ENCODE results near the gene MRPS6. TPM values are rescaled to one million over a fixed set of nuclear protein-coding genes. Genes with fewer than 3 reads are reported as not detected.

MRPS6 gene
- total RNA-seq = 10 to 100 TPM; 50.5 to 76.0 TPM
- 10 to 100 TPM; 72.3 to 92.6 (median 80.8) TPM for polyA plus RNA-seq (ENCODE audit: insufficient read length in 6 of 6)
- long read RNA-seq, donor 1, transcript MRPS6-201 (3 exons, 990 nt) = major isoform, 89 of 107 reads
- long read RNA-seq, donor 1, transcript MRPS6-204 (2 exons, 3,934 nt) = minor isoform, 13 of 107 reads
- long read RNA-seq, donor 1, partial matches to known transcripts = 0 of 107 reads
- long read RNA-seq, donor 1, other reads (novel, unspliced or antisense) = 5 of 107 reads
- long read RNA-seq, donor 2, transcript MRPS6-201 (3 exons, 990 nt) = major isoform, 74 of 110 reads
- long read RNA-seq, donor 2, transcript MRPS6-204 (2 exons, 3,934 nt) = minor isoform, 8 of 110 reads
- long read RNA-seq, donor 2, partial matches to known transcripts = 22 of 110 reads
- long read RNA-seq, donor 2, other reads (novel, unspliced or antisense) = 5 of 110 reads
- long read RNA-seq, donor 3, transcript MRPS6-201 (3 exons, 990 nt) = major isoform, 85 of 90 reads
- long read RNA-seq, donor 3, transcript MRPS6-204 (2 exons, 3,934 nt) = minor isoform, 5 of 90 reads
- long read RNA-seq, donor 3, partial matches to known transcripts = 0 of 90 reads
- long read RNA-seq, donor 3, other reads (novel, unspliced or antisense) = 0 of 90 reads
- long read RNA-seq, donor 4, transcript MRPS6-201 (3 exons, 990 nt) = major isoform, 51 of 56 reads
- long read RNA-seq, donor 4, partial matches to known transcripts = 0 of 56 reads
- long read RNA-seq, donor 4, other reads (novel, unspliced or antisense) = 5 of 56 reads
- long read RNA-seq, donor 5, transcript MRPS6-201 (3 exons, 990 nt) = major isoform, 48 of 64 reads
- long read RNA-seq, donor 5, partial matches to known transcripts = 9 of 64 reads
- long read RNA-seq, donor 5, other reads (novel, unspliced or antisense) = 5 of 64 reads
- long read RNA-seq, donor 6, transcript MRPS6-204 (2 exons, 3,934 nt) = minor isoform, 7 of 115 reads
- long read RNA-seq, donor 6, transcript MRPS6-201 (3 exons, 990 nt) = major isoform, 108 of 115 reads
- long read RNA-seq, donor 6, partial matches to known transcripts = 0 of 115 reads
- long read RNA-seq, donor 6, other reads (novel, unspliced or antisense) = 0 of 115 reads
- long read RNA-seq, donor 7, transcript MRPS6-201 (3 exons, 990 nt) = major isoform, 22 of 30 reads
- long read RNA-seq, donor 7, partial matches to known transcripts = 0 of 30 reads
- long read RNA-seq, donor 7, other reads (novel, unspliced or antisense) = 5 of 30 reads
- long read RNA-seq, donor 8, transcript MRPS6-201 (3 exons, 990 nt) = major isoform, 49 of 58 reads
- long read RNA-seq, donor 8, transcript MRPS6-204 (2 exons, 3,934 nt) = minor isoform, 8 of 58 reads
- long read RNA-seq, donor 8, partial matches to known transcripts = 0 of 58 reads
- long read RNA-seq, donor 8, other reads (novel, unspliced or antisense) = 0 of 58 reads
- long read RNA-seq, donor 9, partial matches to known transcripts = 0 of 1 reads
- long read RNA-seq, donor 9, other reads (novel, unspliced or antisense) = 0 of 1 reads
- long read RNA-seq, donor 10, transcript MRPS6-201 (3 exons, 990 nt) = major isoform, 97 of 105 reads
- long read RNA-seq, donor 10, partial matches to known transcripts = 0 of 105 reads
- long read RNA-seq, donor 10, other reads (novel, unspliced or antisense) = 8 of 105 reads
- long read RNA-seq, donor 11, transcript MRPS6-201 (3 exons, 990 nt) = major isoform, 113 of 119 reads
- long read RNA-seq, donor 11, transcript MRPS6-204 (2 exons, 3,934 nt) = minor isoform, 6 of 119 reads
- long read RNA-seq, donor 11, partial matches to known transcripts = 0 of 119 reads
- long read RNA-seq, donor 11, other reads (novel, unspliced or antisense) = 0 of 119 reads
- long read RNA-seq, donor 12, transcript MRPS6-201 (3 exons, 990 nt) = major isoform, 40 of 44 reads
- long read RNA-seq, donor 12, partial matches to known transcripts = 0 of 44 reads
- long read RNA-seq, donor 12, other reads (novel, unspliced or antisense) = 0 of 44 reads

DNA sequence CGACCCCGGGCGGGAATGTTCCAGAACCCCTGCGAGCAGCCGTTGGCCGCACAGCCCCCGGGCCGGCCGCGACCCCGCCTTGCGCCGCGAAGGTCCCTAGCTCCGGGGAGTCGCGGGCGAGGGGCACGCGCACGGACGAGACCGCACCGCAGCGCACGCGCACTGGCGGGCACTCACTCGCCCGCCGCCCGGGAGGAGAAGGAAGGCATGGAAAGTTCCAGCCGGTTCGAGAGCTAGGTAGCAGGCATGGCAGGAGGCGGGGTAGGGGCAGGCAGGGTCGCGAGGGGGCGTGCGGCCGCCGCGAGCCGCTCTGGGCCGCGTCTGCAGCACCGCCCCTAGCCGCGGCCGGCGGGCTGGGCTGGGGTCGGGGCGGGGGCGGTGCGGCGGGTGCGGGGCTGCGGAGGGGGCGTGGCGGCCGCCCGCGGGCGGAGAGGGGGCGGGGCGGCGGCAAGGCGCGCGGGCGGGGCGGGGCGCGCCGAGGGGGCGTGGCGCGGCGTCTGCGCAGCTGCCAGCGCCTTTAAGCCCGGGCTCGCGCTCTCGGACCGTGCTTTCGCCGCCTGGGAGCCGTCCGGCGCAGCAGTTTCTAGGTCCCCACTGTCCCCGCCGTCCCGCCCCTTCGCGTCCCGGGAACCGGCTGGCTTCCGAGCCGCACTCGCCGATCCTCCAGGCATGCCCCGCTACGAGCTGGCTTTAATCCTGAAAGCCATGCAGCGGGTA is at the start of gene MRPS6, which contains the start of gene SLC5A3:
Gene MRPS6, plus strand, starts transcription at position 547 of the 717 bp plus-strand sequence. Its CDS starts 123 bp downstream, at position 670.
Gene SLC5A3, plus strand, starts transcription at position 547 of the 717 bp plus-strand sequence. CDS start 21,621 bp downstream, outside the sequence.
- ATAC-seq (peak; percentile 76), DNase-seq (peak; percentile 88 to 96 (median 91))
- Histone ChIP-seq H3K27ac (peak within 1 kb of the TSS; percentile 79 to 87), H3K36me3 (no peaks in the 10 kb centered on the region), H3K4me1 (peaks cover 7 to 47% of the 10 kb centered on the region in 2 donors), H3K27me3 (no peaks in the 10 kb centered on the region), H3K4me3 (peak within 1 kb of the TSS; percentile 53 to 63), H3K9me3 (no peaks in the 10 kb centered on the region)
- TF ChIP-seq, protein P1, sequence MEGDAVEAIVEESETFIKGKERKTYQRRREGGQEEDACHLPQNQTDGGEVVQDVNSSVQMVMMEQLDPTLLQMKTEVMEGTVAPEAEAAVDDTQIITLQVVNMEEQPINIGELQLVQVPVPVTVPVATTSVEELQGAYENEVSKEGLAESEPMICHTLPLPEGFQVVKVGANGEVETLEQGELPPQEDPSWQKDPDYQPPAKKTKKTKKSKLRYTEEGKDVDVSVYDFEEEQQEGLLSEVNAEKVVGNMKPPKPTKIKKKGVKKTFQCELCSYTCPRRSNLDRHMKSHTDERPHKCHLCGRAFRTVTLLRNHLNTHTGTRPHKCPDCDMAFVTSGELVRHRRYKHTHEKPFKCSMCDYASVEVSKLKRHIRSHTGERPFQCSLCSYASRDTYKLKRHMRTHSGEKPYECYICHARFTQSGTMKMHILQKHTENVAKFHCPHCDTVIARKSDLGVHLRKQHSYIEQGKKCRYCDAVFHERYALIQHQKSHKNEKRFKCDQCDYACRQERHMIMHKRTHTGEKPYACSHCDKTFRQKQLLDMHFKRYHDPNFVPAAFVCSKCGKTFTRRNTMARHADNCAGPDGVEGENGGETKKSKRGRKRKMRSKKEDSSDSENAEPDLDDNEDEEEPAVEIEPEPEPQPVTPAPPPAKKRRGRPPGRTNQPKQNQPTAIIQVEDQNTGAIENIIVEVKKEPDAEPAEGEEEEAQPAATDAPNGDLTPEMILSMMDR (IDR thresholded peaks at IDR 0.05) = no peak
- intact Hi-C loops (cut with DNase I) = no loop called here

DNA sequence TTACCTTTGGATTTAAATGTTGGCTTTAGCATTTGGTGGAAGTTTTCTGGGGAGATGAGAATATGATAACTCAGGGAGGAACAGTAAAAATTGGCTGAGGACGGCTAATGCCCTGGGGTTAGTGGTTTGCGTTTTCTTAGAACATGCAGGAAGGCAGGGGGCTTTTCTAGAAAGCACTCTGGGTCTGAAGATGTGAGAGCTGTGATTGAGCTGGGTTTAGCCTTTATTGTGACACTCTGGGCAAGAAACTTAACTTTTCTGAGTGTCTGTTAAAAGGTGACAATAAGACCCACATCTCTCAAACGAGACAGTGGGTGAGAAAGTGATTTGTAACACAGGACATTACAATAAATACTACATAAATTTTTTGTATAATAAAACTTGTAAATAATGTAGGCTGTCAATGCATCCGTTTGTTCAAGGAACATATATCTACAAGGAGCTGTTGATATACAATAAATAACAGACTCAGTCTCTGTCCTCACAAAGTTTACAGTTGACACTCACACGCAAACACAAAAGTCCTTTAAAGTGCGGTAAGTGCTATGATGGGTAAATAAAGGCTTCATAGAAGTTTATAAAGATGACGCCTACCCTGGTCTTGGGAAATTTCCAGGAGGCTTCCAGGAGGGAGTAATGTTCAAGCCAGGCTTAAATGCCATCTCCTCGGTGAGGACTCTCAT is 49.5 kb upstream of the MRPS6 start:
- Histone ChIP-seq H3K4me3 (no peak overlapping the region), H3K4me1 (peaks cover 0 to 45% of the 10 kb centered on the region in 2 donors), H3K27me3 (no peaks in the 10 kb centered on the region), H3K9me3 (no peaks in the 10 kb centered on the region), H3K27ac (no peak overlapping the region), H3K36me3 (no peaks in the 10 kb centered on the region)
- DNase-seq (no peak), ATAC-seq (peak; percentile 24)
- TF ChIP-seq, protein P1 (IDR thresholded peaks at IDR 0.05) = no peak
- intact Hi-C loops (cut with DNase I) = no loop called here

DNA sequence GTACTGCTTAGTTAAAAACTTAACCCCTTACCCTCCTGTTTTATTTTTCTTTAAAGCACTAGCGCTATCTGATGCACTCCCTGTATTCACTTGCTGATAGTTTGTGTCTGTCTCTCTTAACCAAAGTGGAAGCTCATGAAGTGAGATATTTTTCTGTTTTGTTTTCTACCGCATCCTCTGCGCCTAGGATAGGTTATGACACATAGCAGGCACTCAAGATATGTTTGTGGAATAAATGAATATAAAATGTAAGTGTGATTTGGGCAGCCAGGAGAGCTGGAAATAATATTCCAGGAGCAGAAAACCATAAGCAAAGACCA is 49.0 kb upstream of the MRPS6 start:
- Histone ChIP-seq H3K9me3 (no peaks in the 10 kb centered on the region), H3K27ac (no peak overlapping the region), H3K4me1 (peaks cover 0 to 45% of the 10 kb centered on the region in 2 donors), H3K36me3 (no peaks in the 10 kb centered on the region), H3K4me3 (no peak overlapping the region), H3K27me3 (no peaks in the 10 kb centered on the region)
- ATAC-seq = no peak
- intact Hi-C loops (cut with DNase I) = no loop called here
- DNase-seq = no peak
- TF ChIP-seq, protein P1 (IDR thresholded peaks at IDR 0.05) = no peak
